GM19193 (cell line): ENCODE data around the gene SYTL1.

Experiments
- POLR2A ChIP-seq: IDR thresholded peaks from 4 replicates; pipeline ENCODE4 v1.6.1; 2011; ENCODE audit not compliant: insufficient read depth, insufficient read length; ENCODE audit errors: extremely low read depth

SYTL1 gene

GRCh38 chr1:27360159-27361043 is 18.6 kb downstream of the SYTL1 start:
- no peak for TF ChIP-seq POLR2A

GRCh38 chr1:27361044-27361402 is 19.2 kb downstream of the SYTL1 start:
- no peak for TF ChIP-seq POLR2A

- no peak for TF ChIP-seq POLR2A
Observed at GRCh38 chr1:27361553-27361952, 19.7 kb downstream of the SYTL1 start.

GRCh38 chr1:27363766-27364695 is 22.2 kb downstream of the SYTL1 start:
- no peak for TF ChIP-seq POLR2A

GRCh38 chr1:27364696-27365371 is 23.0 kb downstream of the SYTL1 start:
- no peak for TF ChIP-seq POLR2A

- TF ChIP-seq POLR2A = no peak
Observed at GRCh38 chr1:27365372-27366112, 23.7 kb downstream of the SYTL1 start.

- no peak for TF ChIP-seq POLR2A
Observed at GRCh38 chr1:27366113-27366410, 24.2 kb downstream of the SYTL1 start.

- no peak for TF ChIP-seq POLR2A
Observed at GRCh38 chr1:27366411-27367159, 24.8 kb downstream of the SYTL1 start, which contains the start of gene MAP3K6. MAP3K6 (minus strand) TSS chr1:27366961; CDS start chr1:27366597, 364 bp downstream.

- TF ChIP-seq POLR2A = no peak
Observed at GRCh38 chr1:27367160-27367650, 25.4 kb downstream of the SYTL1 start.

GRCh38 chr1:27368869-27369582 is 27.2 kb downstream of the SYTL1 start:
- no peak for TF ChIP-seq POLR2A

GRCh38 chr1:27372022-27372807 is 30.4 kb downstream of the SYTL1 start:
- no peak for TF ChIP-seq POLR2A

- TF ChIP-seq POLR2A = no peak
Observed at GRCh38 chr1:27372808-27373690, 31.2 kb downstream of the SYTL1 start.
